Measurements from ENCODE around the gene TTC23L. TPM values are rescaled to one million over a fixed set of nuclear protein-coding genes. Genes with fewer than 3 reads are reported as not detected.

TTC23L gene
- total RNA-seq, 2 donors from 2014 or later = 0.35 TPM; not detected in 1

DNA sequence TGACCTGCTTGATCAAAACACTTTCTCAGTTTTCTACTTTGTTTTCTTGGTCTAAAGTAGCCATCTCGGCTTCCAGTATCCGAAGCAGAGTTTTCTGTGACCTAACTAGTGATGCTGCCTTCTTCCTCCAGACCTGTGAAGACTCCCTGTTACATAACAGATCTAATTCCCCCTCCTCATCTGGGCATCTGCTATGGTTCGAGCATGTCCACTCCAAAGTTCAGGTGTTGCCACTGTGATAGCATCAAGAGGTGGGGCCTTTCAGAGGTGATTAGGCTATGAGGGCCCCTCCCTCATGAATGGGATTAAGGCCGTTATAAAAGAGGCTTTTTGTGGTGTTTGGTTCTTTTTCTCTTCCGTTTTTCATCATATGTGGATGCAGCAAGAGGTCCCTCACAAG, 20.3 kb downstream of the TTC23L start:
- Histone ChIP-seq H3K4me3 (no peak overlapping the region), H3K4me1 (no peaks in the 10 kb centered on the region), H3K36me3 (no peaks in the 10 kb centered on the region), H3K27me3 (no peaks in the 10 kb centered on the region), H3K9me3 (no peaks in the 10 kb centered on the region), H3K9ac (ENCODE audit: low read depth in 2 of 2, low read length in 2 of 2) (no peak overlapping the region), H3K27ac (no peak overlapping the region)
- DNase-seq = no peak
- intact Hi-C loops (cut with DNase I) = no loop called here
- TF ChIP-seq CTCF (IDR thresholded peaks at IDR 0.05) = no peak

GRCh38 chr5:34863946-34864345, 25.0 kb downstream of the TTC23L start:
- intact Hi-C loops (cut with DNase I) = no loop called here
- Histone ChIP-seq H3K4me1 (no peaks in the 10 kb centered on the region), H3K9me3 (no peaks in the 10 kb centered on the region), H3K27ac (no peak overlapping the region), H3K9ac (ENCODE audit: low read depth in 2 of 2, low read length in 2 of 2) (no peak overlapping the region), H3K27me3 (no peaks in the 10 kb centered on the region), H3K4me3 (no peak overlapping the region), H3K36me3 (no peaks in the 10 kb centered on the region)
- DNase-seq = no peak
- TF ChIP-seq CTCF (IDR thresholded peaks at IDR 0.05) = no peak

DNA sequence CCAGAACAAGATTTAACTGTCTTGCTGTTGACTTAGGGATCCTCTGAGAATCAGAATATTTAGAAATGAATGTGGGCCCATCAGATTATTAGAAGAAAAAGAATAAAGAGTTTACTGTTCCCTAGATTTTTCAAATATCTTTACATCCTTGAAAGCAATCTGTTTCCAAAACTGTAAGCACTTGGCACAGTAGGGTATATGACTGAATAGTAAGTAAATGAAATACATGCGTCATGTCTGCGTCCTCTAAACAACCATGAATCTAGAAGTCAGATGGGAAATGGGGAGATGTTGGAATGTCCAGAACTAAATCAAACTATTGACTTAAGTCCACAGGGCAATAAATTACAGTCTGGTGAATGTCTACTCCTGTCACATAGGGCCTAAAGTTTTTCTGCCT, 26.1 kb downstream of the TTC23L start:
- Histone ChIP-seq H3K27ac (no peak overlapping the region), H3K4me3 (no peak overlapping the region), H3K9ac (ENCODE audit: low read depth in 2 of 2, low read length in 2 of 2) (no peak overlapping the region), H3K4me1 (no peaks in the 10 kb centered on the region), H3K9me3 (no peaks in the 10 kb centered on the region), H3K36me3 (no peaks in the 10 kb centered on the region), H3K27me3 (no peaks in the 10 kb centered on the region)
- intact Hi-C loops (cut with DNase I) = no loop called here
- DNase-seq = no peak
- no peak for TF ChIP-seq CTCF (IDR thresholded peaks at IDR 0.05)

GRCh38 chr5:34866989-34867471, 28.1 kb downstream of the TTC23L start:
- Histone ChIP-seq H3K9ac (ENCODE audit: low read depth in 2 of 2, low read length in 2 of 2) (no peak overlapping the region), H3K4me3 (no peak overlapping the region), H3K36me3 (no peaks in the 10 kb centered on the region), H3K27ac (no peak overlapping the region), H3K4me1 (no peaks in the 10 kb centered on the region), H3K27me3 (no peaks in the 10 kb centered on the region), H3K9me3 (no peaks in the 10 kb centered on the region)
- intact Hi-C loops (cut with DNase I) = no loop called here
- DNase-seq = no peak
- no peak for TF ChIP-seq CTCF (IDR thresholded peaks at IDR 0.05)

GRCh38 chr5:34867660-34868059, 28.7 kb downstream of the TTC23L start:
- TF ChIP-seq CTCF (IDR thresholded peaks at IDR 0.05) = no peak
- no peak for DNase-seq

DNA sequence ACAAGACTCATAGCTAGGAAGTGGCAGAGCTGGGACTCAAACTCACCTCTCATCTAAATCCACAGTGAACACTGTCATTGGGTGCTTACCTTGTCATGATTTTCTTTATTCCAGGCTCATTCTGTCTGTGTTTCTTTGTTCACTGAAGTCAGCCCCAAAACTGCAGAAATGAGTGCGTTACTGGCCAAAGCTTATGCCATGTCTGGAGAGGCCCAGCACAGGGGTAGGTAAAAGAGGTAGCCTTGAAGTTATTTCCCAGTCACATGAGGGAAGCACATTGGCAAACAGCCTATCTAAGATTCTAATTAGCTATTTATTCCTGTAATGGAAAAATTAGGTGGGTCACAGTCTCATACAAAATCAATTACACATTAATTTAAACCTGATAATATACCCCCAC, 29.8 kb downstream of the TTC23L start:
- Histone ChIP-seq H3K9ac (ENCODE audit: low read depth in 2 of 2, low read length in 2 of 2) (no peak overlapping the region), H3K4me3 (no peak overlapping the region), H3K27ac (no peak overlapping the region), H3K4me1 (no peaks in the 10 kb centered on the region), H3K36me3 (no peaks in the 10 kb centered on the region), H3K9me3 (no peaks in the 10 kb centered on the region), H3K27me3 (no peaks in the 10 kb centered on the region)
- intact Hi-C loops (cut with DNase I) = no loop called here
- TF ChIP-seq CTCF (IDR thresholded peaks at IDR 0.05) = no peak
- DNase-seq = no peak

More at GRCh38 chr5:34867660-34868059, 28.7 kb downstream of the TTC23L start:
- Histone ChIP-seq H3K36me3 (no peaks in the 10 kb centered on the region), H3K4me3 (no peak overlapping the region), H3K9ac (ENCODE audit: low read depth in 2 of 2, low read length in 2 of 2) (no peak overlapping the region), H3K4me1 (no peaks in the 10 kb centered on the region), H3K27me3 (no peaks in the 10 kb centered on the region), H3K27ac (no peak overlapping the region), H3K9me3 (no peaks in the 10 kb centered on the region)
- intact Hi-C loops (cut with DNase I) = no loop called here
